ENCODE measurements around the gene STAT6.

STAT6 gene

DNA sequence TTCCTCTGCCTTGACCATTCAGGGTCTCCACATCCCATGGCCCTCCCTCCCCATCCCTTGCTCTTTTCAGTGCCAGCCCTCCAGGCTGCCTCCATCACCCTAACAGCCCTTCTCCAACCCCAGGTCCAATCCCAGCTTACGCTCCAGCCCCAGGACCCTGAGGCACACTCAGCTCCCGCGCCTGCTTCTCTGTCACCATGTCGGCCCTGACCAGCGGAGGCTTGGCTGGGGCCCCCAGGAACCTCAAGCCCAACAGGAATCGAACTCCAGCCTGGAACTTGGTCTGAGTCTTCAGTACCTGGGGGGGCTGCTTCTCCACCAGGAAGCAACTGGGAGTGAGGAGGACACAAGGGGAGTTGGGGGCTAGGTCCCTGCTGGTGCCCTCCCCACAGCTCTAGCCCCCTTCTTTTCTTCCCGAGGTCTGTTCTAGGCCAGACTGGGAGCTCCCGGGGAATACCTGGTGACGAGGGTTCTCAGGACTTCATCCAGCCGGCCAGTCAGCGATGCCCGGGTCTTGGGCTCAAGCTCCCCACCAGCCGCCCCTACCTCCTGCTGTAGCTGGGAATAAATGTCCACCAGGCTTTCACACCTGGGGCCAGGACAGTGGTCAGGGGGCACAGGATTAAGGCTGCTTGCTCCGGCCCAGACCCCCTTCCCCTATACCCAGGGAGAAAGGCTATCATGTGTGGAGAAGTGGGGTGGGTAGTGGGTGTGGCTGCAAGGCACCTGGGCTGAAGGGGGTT is 6.0 kb downstream of the STAT6 start:
- Histone ChIP-seq H3K9ac (ENCODE audit: insufficient read length) (no peak overlapping the region), H3K36me3 (ENCODE audit: insufficient read depth, low read length) (no peaks in the 10 kb centered on the region; the same call in 1 of the 2 replicates), H3K9me3 (ENCODE audit: low read depth, low read length) (no peaks in the 10 kb centered on the region), H3K27ac (no peak overlapping the region), H3K4me3 (no peak overlapping the region)
- no peak for TF ChIP-seq FOXP2 (optimal IDR thresholded peaks at IDR 0.05; ENCODE audit: control extremely low read depth, extremely low read length, insufficient read depth)
- no peak for TF ChIP-seq POLR2AphosphoS5 (IDR thresholded peaks at IDR 0.05; ENCODE audit: borderline replicate concordance, low read depth, low read length)
- TF ChIP-seq EZH2 (IDR thresholded peaks at IDR 0.05): no peak
- DNase-seq (ENCODE audit: low read depth, low spot score): no peak

DNA sequence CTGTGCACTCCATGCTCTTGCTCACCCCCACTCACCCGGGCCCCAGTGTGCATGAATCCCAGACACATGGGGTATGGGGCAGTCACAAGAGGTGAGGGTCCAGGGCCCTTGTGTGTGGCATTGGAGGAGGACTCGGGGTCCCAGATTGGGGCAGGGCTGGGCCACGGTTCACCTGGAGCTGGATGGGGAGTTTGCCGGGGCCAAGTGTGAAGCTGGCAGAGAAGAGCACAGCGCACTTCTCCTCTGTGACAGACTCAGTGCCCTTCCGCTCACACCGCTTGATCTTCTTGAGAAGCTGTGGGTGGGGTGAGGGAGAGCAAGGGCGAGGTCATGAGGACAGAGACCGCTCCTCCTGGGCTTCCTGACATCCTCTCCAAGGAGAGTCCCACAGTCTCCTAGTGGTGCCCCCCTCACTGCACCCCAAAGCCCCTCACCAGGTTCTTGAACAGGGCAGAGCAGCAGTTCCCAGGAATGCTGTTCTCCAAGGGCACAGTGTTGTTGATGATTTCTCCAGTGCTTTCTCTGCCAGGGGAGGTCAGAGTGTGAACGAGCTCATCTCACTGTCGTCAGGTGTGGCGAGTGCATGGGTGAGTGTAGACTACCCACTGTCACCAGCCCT is 6.8 kb downstream of the STAT6 start:
- Histone ChIP-seq H3K4me3 (no peak overlapping the region), H3K27ac (no peak overlapping the region), H3K9me3 (ENCODE audit: low read depth, low read length) (no peaks in the 10 kb centered on the region), H3K9ac (ENCODE audit: insufficient read length) (no peak overlapping the region), H3K36me3 (ENCODE audit: insufficient read depth, low read length) (no peaks in the 10 kb centered on the region; the same call in 1 of the 2 replicates)
- no peak for DNase-seq (ENCODE audit: low read depth, low spot score)
- TF ChIP-seq FOXP2 (optimal IDR thresholded peaks at IDR 0.05; ENCODE audit: control extremely low read depth, extremely low read length, insufficient read depth) (no peak), POLR2AphosphoS5 (IDR thresholded peaks at IDR 0.05; ENCODE audit: borderline replicate concordance, low read depth, low read length) (no peak), EZH2 (IDR thresholded peaks at IDR 0.05) (no peak)

DNA sequence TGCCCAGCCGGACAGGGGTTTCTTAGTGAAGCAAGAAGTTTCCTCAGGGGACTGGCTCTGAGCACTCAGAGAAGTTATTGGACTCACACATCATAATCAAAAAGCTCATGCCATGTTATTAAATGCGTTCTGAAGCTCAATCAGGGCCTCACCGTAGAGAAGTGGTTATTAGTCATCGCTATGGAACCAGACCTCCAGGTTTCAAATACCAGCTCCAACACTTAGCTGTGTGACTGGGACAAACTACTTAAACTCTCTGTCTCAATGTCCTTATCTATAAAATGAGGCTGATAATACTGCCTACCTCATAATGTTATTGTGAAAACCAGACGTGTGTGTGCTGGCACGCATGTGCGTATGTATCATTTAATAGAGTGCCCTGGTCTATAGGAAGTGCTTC is 7.3 kb downstream of the STAT6 start:
- Histone ChIP-seq H3K9me3 (ENCODE audit: low read depth, low read length) (no peaks in the 10 kb centered on the region), H3K9ac (ENCODE audit: insufficient read length) (no peak overlapping the region), H3K4me3 (no peak overlapping the region), H3K36me3 (ENCODE audit: insufficient read depth, low read length) (no peaks in the 10 kb centered on the region; the same call in 1 of the 2 replicates), H3K27ac (no peak overlapping the region)
- TF ChIP-seq POLR2AphosphoS5 (IDR thresholded peaks at IDR 0.05; ENCODE audit: borderline replicate concordance, low read depth, low read length): no peak
- no peak for TF ChIP-seq FOXP2 (optimal IDR thresholded peaks at IDR 0.05; ENCODE audit: control extremely low read depth, extremely low read length, insufficient read depth)
- TF ChIP-seq EZH2 (IDR thresholded peaks at IDR 0.05): no peak
- no peak for DNase-seq (ENCODE audit: low read depth, low spot score)

GRCh38 chr12:57101892-57102695 is 9.1 kb downstream of the STAT6 start:
- Histone ChIP-seq H3K9ac (ENCODE audit: insufficient read length) (no peak overlapping the region), H3K9me3 (ENCODE audit: low read depth, low read length) (no peaks in the 10 kb centered on the region), H3K36me3 (ENCODE audit: insufficient read depth, low read length) (no peaks in the 10 kb centered on the region; the same call in 1 of the 2 replicates), H3K27ac (no peak overlapping the region), H3K4me3 (no peak overlapping the region)
- DNase-seq (ENCODE audit: low read depth, low spot score): no peak
- no peak for TF ChIP-seq POLR2AphosphoS5 (IDR thresholded peaks at IDR 0.05; ENCODE audit: borderline replicate concordance, low read depth, low read length)
- no peak for TF ChIP-seq EZH2 (IDR thresholded peaks at IDR 0.05)
- no peak for TF ChIP-seq FOXP2 (optimal IDR thresholded peaks at IDR 0.05; ENCODE audit: control extremely low read depth, extremely low read length, insufficient read depth)

GRCh38 chr12:57099766-57100165 is 11.4 kb downstream of the STAT6 start:
- Histone ChIP-seq H3K4me3 (no peak overlapping the region), H3K9ac (ENCODE audit: insufficient read length) (no peak overlapping the region), H3K27ac (no peak overlapping the region), H3K36me3 (ENCODE audit: insufficient read depth, low read length) (peaks cover 10% of the 10 kb centered on the region; the same call in 1 of the 2 replicates), H3K9me3 (ENCODE audit: low read depth, low read length) (no peaks in the 10 kb centered on the region)
- no peak for TF ChIP-seq FOXP2 (optimal IDR thresholded peaks at IDR 0.05; ENCODE audit: control extremely low read depth, extremely low read length, insufficient read depth)
- TF ChIP-seq EZH2 (IDR thresholded peaks at IDR 0.05): no peak
- no peak for TF ChIP-seq POLR2AphosphoS5 (IDR thresholded peaks at IDR 0.05; ENCODE audit: borderline replicate concordance, low read depth, low read length)
- no peak for DNase-seq (ENCODE audit: low read depth, low spot score)

GRCh38 chr12:57099047-57099714 is 12.0 kb downstream of the STAT6 start:
- H3K9ac ChIP-seq (ENCODE audit: insufficient read length): no peak overlapping the region
- H3K4me3 ChIP-seq: no peak overlapping the region
- H3K36me3 ChIP-seq (ENCODE audit: insufficient read depth, low read length): peaks cover 14% of the 10 kb centered on the region; the same call in 1 of the 2 replicates
- no peak for DNase-seq (ENCODE audit: low read depth, low spot score)
- no peaks in the 10 kb centered on the region for H3K9me3 ChIP-seq (ENCODE audit: low read depth, low read length)
- H3K27ac ChIP-seq: no peak overlapping the region
- TF ChIP-seq POLR2AphosphoS5 (IDR thresholded peaks at IDR 0.05; ENCODE audit: borderline replicate concordance, low read depth, low read length): no peak
- TF ChIP-seq EZH2 (IDR thresholded peaks at IDR 0.05): no peak
- TF ChIP-seq FOXP2 (optimal IDR thresholded peaks at IDR 0.05; ENCODE audit: control extremely low read depth, extremely low read length, insufficient read depth): no peak

DNA sequence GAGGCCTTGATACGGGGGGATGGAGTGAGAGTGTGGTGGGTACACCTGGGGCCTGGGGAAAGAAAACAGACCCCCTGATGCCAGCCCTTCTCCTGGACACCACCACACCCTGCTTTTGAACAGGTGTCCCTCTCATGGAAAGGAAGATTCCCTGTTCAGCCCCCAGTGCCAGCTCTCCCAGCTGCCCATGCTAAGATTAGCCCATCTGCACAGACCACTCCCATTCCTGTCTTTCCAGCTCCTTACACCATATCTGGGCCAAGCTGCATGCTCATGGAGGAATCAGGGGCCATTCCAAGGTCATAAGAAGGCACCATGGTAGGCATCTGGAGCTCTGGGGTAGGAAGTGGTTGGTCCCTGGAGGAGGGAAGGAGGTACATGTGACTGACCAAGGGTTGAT is 12.6 kb downstream of the STAT6 start:
- no peak for DNase-seq (ENCODE audit: low read depth, low spot score)
- no peak overlapping the region for H3K4me3 ChIP-seq
- H3K9me3 ChIP-seq (ENCODE audit: low read depth, low read length): no peaks in the 10 kb centered on the region
- no peak overlapping the region for H3K9ac ChIP-seq (ENCODE audit: insufficient read length)
- no peak overlapping the region for H3K27ac ChIP-seq
- TF ChIP-seq FOXP2 (optimal IDR thresholded peaks at IDR 0.05; ENCODE audit: control extremely low read depth, extremely low read length, insufficient read depth): no peak
- TF ChIP-seq EZH2 (IDR thresholded peaks at IDR 0.05): no peak
- no peak for TF ChIP-seq POLR2AphosphoS5 (IDR thresholded peaks at IDR 0.05; ENCODE audit: borderline replicate concordance, low read depth, low read length)
- H3K36me3 ChIP-seq (ENCODE audit: insufficient read depth, low read length): peaks cover 17% of the 10 kb centered on the region; the same call in 1 of the 2 replicates

DNA sequence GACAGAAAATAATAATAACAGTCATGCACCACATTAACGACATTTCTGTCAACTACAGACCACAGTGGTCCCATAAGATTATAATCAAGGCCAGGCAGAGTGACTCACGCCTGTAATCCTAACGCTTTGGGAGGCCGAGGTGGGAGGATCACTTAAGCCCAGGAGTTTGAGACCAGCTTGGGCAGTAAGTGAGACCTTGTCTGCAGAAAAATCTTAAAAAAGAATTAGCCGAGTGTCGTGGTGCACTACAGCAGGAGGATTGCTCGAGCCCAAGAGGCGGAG is 13.7 kb downstream of the STAT6 start:
- Histone ChIP-seq H3K36me3 (ENCODE audit: insufficient read depth, low read length) (peaks cover 27% of the 10 kb centered on the region), H3K9ac (ENCODE audit: insufficient read length) (no peak overlapping the region), H3K27ac (peak overlapping the region; percentile 46; the same call in 1 of the 2 replicates), H3K9me3 (ENCODE audit: low read depth, low read length) (no peaks in the 10 kb centered on the region), H3K4me3 (no peak overlapping the region)
- TF ChIP-seq POLR2AphosphoS5 (IDR thresholded peaks at IDR 0.05; ENCODE audit: borderline replicate concordance, low read depth, low read length) (no peak), EZH2 (IDR thresholded peaks at IDR 0.05) (no peak), FOXP2 (optimal IDR thresholded peaks at IDR 0.05; ENCODE audit: control extremely low read depth, extremely low read length, insufficient read depth) (no peak)
- DNase-seq (ENCODE audit: low read depth, low spot score): no peak
